Activated CD4-positive, alpha-beta T cell treated with anti-CD3 and anti-CD28 coated beads, Interleukin-2, amount 50 U/mL, for 48 hours (primary cell): ENCODE data around the gene CYFIP1.
A peak's percentile ranks its signal among the peaks of the same experiment; 100 is the strongest.

ENCODE experiments used
- DNase-seq, 2 experiments: peaks; one replicate each; pipeline ENCODE4 v3.0.0-alpha.2; 2020

The CYFIP1 gene

DNA sequence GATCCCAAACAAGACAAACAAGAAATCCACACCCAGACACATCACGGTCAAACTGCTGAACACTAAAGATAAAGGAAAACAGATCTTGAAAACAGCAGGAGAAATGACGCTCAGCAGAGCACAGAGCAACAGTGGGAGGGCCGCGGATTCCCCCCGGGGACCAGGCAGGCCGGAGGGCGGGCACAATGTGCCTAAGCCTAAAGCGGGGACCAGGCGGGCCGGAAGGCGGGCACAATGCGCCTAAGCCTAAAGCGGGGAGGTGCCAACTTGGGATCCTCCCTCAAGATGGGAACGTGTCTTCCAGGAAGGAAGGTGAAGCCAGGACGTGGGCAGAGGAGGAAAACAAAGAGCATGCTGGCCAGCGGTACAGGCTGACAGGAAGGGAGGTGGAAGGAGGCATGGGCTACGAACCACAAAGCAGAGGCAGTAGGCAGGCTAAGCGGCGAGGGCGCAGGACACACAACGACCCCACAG, 31.1 kb downstream of the CYFIP1 start:
- peak; percentile 21 to 32 for DNase-seq

DNA sequence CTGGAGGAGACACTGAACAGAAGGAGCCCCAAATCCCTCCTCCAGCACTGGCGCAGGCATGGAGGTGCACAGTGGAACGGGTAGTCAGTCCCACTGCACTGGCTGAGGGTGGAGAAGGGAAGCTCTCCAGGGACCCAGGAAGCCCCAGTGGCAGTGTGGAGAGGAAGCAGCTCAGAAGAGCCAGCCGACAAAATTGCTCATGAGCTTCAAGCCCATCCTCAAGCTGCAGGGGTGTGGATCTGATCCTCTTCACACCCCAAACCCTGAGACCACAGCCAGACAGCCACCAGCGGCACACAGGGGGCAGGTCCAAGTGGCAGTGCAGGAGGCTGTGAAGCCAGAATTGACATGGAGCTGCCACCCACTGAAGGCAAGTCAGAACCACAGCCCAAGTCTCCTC, 32.1 kb downstream of the CYFIP1 start:
- DNase-seq = no peak

DNA sequence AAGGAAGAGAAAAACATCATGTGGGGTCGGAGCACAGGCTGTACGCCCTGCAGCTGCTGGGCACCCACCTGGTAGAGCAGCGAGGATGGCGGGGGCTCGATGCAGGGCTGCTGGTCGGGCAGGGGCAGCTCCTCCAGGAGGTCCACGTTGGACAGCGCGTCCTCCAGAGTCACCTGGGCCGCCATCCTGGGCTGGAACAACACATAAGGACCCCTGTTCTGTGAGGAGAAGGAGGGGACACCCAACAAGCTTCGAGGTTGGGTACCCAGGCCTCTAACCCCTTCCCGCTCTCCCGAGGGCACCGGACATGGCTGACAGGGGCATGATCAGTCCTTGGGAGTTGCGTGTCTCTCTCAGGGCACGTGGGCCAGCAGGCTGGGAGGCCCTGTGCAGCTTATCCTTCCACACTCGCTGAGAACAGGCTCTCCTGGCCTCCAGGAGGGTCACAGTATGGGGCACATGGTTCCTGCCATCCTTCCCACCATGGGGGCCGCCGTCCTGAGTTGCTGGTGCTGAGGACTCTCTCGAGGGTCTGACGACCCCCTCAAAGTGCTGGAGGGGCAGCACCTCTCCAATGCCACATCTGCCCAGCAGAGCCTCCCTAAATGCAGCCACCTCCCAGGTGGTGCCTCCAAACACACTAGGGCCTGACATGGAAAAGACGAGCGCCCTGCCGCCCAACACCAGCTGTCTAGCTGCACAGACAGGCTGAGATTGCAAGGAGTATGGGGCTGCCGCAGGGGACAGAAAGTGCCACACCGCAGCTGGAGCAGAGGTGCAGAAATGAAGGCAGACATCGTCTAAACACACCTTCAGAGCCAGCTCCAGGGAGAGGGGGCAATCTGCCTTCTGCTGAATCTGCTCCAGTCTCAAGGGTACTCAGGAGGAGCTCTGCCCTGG, 32.8 kb downstream of the CYFIP1 start:
- DNase-seq = no peak

DNA sequence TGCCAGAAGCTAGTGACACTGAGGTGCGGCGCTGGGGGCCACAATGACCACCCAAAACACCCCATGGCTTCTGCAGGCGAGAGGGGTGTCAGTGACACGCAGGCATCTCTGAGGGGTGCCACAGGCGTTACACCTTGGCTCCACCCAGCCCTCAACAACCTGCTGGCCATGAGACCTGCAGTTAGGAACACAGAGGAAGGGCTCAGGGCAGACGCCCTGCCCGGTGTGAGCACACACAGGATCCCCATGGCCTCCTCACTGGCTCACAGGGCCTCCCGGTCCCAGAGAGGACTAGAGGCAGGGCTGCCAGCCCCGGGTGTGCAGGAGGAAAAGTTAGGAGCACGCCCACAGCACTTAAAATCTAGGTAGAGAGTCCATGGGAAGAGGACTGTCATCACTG, 35.1 kb downstream of the CYFIP1 start:
- no peak for DNase-seq

DNA sequence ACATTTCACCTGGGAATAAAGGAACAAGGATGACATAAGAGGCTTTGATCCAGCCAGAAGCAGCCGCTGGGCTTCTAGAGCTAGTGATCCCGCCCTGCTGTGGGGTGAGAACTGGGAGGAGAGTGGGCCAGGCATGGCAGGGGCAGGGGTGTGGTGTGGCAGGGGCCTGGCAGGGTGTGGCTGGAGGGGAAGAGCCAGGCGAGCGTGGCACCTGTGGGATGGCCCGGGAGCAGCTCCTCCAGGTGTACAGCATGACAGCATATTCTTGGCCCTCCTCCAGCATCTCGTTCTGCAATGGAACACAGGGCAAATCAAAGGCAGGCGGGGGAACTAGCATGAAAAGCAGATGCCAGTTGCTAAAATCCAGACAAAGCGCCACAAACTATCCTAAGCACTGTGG, 35.5 kb downstream of the CYFIP1 start:
- no peak for DNase-seq

DNA sequence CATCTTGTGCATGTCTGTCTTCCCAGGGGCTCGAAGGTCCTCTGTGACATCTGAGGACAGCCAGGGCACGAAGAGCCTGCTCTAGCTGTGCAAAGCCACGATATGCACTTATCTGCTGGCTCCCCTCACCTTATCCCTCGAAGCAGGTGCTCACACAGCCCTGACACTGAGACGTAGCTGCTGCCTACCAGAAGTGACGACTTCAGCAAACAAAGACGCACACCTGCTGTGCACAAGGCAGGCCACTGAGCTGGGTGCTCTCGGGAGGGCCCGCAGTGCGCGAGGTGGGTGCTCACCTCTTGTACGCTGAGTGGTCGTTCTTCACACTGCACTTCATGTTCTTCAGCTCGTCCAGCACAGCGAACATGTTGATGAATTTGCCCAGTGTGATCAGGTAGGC, 37.3 kb downstream of the CYFIP1 start:
- no peak for DNase-seq

DNA sequence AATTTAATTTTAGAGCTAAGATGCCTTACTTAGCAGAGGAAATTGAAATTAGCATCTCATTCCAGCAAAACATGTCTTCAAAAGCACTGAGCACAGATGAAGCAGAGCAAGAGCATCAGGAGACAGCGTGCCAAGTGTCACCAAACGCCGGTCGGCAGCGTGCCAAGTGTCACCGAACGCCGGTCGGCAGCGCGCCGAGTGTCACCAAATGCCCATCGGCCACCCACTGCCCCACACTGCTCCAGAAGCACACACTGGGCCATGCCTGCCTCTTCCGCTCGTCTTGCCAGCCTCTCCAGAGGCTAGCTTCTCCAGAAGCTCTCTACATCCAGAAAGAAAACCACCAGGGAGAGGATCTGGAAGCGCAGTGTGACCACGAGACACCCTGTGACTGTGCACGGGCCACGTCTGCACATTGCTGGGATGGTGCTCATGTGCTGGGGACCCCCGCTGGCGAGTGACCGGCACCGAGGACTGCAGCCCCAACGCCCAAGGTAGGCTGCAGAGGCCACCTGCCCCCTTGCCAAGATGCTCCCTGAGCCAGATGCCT, 37.8 kb downstream of the CYFIP1 start:
- DNase-seq = no peak

DNA sequence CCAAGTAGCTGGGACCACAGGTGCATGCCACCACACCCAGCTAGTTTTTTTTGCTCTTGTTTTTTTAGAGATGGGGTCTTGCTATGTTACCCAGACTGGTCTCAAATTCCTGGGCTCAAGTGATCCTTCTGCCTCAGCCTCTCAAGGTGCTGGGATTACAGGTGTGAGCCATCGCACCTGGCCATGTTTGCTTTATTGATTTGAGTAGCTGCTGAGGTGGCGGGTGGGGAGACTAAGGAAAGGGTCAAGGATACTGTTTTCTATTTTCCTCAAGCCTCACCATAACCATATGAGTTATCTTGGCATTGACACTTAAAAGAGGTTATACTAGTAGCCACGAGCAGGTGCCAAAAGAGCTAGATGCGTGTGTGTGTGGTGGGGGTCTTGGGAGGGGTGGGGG, 39.0 kb downstream of the CYFIP1 start:
- no peak for DNase-seq

DNA sequence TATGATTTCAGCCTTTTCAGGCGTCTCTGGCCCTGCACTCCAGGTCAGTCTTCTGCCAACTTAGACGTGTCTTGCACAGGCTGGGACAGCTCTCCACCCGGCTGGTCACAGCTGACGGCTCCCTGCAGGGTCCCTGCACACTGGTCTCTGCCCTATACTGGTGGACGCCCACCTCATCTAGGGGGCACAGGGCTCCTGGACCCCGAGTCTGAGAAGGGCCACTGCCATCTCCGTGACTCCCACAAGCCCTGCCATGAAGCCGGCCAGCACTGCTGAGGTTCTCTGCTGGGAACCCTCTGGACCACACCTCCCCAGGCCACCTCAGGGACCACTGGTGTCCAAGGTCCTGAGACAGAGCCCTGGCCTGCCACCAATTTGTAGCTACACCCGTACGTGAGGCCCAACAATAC, 40.5 kb downstream of the CYFIP1 start:
- DNase-seq = no peak

DNA sequence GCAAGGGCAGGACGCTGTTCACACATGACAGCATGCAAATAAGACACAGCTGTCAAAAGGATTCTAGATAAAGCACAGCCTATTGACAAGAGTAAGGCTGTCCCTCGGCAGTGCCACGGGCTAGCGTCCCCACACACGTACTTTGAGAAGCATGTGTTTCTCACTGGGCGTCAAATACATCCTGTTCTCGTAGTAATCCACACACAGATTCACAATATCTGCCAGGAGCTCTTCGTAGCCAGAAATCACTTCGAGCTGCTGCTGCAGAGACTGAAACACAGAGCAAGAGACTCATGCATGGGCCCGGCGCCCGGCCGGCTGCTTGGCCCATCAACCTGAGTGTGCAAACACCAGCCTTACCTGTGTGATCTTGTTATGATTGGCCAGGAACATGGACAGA, 41.1 kb downstream of the CYFIP1 start:
- DNase-seq = no peak

DNA sequence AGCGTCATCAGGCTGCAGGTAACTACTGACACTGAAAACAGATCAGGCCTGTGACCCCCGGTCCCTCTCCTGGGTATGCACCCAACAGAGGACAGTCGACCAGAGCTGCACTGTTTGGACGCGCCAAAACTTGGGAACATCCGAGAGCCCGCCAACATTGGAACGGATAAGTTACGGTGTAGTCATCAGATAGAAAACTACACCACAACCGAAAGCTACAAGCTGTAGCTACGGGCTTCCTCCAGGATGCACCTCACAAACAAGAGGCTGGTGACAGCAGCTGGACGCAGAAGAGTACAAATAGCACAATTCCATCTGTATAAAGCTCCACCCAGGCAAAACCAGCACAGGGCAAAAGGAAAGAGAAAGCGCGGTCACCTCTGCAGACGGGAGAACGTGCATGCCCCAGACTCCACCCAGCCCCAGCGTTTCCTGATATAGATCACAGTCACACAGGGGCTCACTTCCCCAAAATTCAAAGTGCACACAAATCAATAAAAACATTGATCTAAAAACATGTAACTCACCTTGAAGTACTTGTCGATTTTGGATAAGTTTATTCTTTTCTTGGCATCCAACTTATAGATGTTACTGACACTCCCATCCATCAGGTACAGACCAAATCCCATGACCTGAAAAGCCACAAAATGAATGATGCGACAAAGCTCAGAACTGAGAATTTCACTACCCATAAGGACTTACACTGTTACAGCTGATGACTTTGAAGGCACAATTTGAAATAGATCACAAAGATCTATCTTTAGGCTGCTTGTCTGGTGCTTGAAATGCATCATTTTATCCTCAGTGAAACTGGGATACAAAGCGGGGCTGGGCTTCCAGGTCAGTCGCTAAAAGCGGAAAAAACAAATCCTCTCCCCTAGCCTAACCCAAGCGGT, 43.3 kb downstream of the CYFIP1 start:
- DNase-seq = no peak

DNA sequence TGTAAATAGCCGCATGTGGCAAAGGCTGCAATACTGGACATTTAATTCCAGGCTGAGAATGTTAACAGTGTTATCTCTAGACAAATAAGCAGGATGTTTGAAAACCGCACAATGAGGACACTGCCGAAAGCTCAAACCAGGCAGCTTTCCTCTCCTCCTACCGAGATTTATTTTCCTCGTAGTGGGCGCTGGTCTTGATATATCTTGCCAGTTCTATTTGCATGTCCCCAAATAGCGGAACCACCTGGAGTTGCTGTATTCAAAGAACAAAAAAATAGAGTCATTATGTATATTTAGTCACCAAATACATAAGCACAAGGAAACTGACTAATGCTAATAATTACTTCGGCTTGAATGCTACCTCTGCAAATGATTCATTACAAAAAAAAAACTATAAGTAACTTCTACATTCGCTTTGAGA, 46.5 kb downstream of the CYFIP1 start:
- no peak for DNase-seq

DNA sequence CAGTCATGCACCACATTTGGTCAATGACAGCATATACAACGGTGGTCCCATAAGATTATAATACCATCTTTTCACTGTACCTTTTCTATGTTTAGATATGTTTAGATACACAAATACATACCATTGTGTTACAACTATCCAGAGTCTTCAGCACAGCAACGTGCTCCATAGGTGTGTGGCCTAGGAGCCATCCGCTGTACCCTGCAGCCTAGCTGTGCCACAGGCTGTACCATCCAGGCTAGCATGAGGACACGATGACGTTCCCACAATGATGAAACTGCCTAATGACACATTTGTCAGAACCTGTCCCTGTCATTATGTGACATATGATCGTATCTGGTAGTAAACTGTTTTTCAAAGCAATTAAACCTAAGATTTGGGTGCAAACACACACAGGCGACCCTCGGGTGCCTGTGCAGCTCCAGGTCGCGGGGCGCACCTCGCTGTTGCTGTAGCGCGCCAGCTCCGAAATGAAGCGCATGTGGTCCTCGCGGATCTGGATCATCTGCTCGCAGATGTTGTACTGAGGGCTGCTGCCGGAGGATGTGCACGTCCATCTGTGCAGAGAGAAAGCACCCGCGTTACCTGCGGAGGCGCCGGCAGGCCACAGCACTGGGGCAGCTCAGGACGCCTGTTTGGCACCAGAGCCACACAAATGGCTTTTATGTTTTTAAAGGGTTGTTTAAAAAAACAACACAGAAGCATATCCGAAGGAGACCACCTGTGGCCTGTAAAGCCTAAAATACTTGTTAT, 48.2 kb downstream of the CYFIP1 start:
- no peak for DNase-seq

DNA sequence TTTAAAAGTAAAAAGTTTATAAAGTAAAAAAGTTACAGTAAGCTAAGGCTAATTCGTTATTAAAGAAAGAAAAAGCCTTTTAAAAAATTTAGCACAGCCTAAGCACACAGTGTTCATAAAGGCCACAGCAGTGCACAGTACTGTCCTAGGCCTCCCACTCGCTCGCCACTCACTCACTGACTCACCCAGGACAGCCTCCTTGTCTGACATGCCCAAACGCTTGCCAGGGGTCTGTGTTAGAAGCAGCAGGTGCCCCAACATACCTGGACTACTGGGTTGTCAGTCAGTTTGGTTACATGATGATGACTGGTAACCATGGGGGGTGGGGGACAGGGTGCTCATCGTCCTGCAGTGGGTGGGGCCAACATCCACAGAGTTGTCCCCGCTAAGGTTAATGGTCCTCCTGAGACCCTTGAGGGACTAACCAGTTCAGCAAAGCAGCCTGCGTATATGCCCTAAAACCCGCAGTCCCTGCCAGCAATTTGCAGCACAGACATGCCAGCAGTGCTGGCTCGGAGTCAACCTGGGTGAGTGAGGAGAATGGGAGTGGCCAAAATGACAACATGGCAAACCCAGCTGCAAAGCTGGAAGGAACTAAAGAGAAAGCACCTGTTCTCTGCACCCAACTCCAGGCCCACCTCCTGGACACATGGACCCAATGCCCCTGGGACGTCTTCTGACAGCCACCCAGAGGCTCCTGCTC, 49.2 kb downstream of the CYFIP1 start:
- no peak for DNase-seq

DNA sequence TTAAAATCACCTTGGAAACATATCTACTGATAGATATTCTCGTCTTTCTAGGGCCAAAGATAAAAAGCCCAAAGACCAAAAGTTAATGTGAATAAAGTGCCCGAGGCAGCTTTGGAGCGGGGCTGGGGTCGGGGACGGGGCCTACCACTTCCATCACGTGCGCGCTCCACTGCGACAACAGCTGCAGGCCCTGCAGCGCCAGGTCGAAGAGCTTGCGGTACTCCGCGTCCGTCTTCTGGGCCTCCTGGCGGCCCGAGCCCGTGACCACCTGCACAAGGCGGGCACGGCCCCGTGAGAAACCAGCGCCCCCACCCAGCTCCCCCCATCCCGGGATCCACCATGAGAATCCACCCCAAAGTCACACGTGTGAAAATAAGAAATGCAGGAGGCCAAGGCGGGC, 52.4 kb downstream of the CYFIP1 start:
- DNase-seq = no peak

DNA sequence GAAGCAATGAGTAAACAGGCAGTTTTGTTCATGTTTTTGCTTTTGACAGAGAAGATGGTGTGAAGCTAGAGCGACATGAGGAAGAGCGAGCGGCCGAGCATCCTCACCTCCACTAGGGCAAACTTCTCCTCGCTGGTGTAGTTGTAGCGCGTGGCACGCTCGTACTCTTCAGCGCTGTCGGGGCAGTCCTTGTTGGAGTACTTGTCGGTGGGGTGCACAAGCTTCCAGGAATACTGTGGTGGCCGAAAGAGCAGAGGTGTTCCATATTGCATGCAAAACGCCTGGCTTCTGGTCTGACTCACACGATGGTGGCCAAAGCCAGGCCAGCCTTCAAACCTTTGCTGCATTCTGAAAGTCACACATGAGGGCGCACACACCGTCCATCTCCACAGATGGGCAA, 54.3 kb downstream of the CYFIP1 start:
- no peak for DNase-seq

DNA sequence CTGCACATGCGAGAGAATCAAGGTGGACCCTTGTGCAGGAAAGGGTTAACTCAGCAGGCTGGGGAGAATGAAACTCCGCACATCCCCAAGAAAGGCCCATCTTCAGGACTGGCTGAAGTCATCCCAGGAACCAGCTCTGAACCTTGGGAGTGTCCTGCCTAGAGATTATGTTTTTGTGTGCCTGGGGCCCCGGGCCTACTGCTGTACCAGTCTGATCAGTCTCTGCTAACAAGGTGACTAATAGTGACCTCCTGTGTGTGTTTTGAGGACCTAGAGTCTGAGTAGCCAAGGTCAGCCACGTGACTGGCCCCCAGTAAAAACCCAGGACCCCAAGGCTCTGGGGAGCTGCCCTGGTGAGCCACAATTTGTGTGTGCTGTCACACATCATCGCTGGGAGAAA, 58.2 kb downstream of the CYFIP1 start:
- no peak for DNase-seq

DNA sequence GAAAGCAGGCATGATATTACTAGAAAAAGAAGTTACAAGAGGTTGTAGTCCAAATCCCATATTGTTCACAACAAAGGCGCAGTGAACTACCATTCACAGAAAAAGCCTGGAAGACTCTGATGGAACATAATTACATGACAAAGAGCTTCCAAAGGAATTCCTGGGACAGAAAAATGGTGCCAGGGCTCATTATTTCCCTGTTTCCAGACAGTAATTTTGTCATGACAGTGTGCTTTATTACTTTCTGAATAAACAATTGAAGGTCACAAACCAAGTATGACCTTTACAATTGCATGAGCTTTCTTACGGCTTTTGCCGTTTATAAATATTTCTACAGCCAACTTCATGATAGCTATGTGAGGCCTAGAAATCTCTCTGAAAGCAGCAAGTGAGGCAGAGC, 61.0 kb downstream of the CYFIP1 start:
- DNase-seq = no peak

DNA sequence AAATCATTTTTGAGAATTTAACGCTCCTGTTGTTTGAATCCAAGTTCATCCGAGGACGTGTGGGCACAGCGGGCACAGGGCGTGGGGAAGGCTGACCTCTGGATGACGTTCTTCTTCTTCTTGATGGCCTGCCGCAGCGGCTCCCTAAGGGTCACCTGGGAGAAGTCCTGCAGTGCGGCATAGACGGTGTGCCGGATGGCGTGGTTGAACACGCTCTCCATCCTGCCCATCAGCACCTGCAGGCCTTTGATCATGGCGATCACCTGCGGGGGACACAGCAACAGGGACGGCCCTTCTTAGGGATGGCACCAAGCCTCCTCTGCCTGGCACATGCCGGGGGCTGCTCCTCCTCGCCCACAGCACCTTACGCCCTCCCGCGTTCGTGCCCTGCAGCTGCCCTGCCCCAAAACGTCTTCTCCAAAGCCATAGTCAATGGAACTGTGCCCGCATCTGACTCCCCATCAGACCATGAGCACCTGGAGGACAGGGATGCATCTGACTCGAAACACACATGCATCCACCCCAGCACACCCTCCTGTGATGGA, 61.5 kb downstream of the CYFIP1 start:
- DNase-seq = no peak

DNA sequence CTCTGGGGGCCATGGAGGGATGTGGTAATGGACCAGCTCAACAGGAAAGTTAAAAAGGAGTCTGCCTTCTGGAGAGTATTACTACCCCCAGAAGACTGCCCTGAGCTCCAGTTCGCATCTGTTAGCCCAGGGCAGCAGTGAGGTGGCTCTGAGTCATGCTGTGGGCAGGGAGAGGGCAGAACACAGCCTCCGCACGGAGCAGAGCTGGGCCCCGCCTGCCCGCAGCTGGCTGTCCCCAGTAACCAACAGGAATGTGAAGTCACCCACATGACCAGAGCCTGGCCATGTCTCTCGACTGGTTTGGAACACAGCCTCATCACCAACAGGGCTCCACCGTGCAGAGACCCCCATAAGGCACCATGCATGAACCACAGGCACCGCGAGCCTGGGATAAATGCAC, 62.1 kb downstream of the CYFIP1 start:
- no peak for DNase-seq

DNA sequence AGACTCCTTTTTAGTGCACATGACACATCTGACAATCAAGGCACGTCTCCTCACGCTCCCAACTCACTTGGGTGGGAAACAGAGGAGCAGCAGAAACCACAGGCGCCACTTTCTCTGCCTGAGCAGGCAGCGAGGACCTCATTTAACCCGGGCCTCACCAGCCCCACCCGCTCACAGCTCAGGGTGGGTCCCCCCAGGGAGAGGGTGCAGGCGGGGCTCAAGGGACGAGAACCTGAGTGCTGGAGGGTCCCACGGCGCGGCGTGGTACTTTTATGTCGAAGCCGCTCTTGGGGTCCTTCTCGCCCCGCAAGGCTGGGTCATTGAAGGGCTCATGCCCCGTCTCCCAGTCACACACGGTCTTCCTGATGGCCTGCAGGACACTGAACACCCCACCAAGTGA, 62.6 kb downstream of the CYFIP1 start:
- DNase-seq = no peak
